HEK293 (cell line): ENCODE results near the gene DNAJA3.

Source experiments
- CTCF ChIA-PET: fragments of 350-600 bp; formaldehyde crosslinking; extraction: SDS; loops from one replicate; lab custom pipeline; 2021; ENCODE audit warnings: antibody characterized with exemption; lab: Yijun Ruan, JAX
- POLR2A ChIA-PET: fragments of 300-600 bp; formaldehyde crosslinking; extraction: SDS; loops from one replicate; lab custom pipeline; 2020; ENCODE audit warnings: antibody characterized with exemption, inconsistent platforms; lab: Yijun Ruan, JAX
- H3K27ac ChIP-seq: fragments of 200-500 bp; sonication (Bioruptor generic); 2 replicates; pipeline ENCODE4 v1.5.1; 2014; ENCODE audit warnings: low read depth, low read length, control low read depth, inconsistent platforms; ENCODE audit errors: extremely low read depth
- H3K36me3 ChIP-seq, 2 experiments: fragments of 200-500 bp in 1 of 2; sonication (Bioruptor generic) in 1 of 2; 1 replicate in 1 of 2; 2 replicates in 1 of 2; pipeline ENCODE4 v1.5.1; 2014 to 2017; ENCODE audit warnings: inconsistent platforms in 2 of 2, low read length in 2 of 2; ENCODE audit not compliant: control insufficient read depth in 2 of 2, insufficient read depth in 1 of 2
- H3K4me1 ChIP-seq: fragments of 200-500 bp; sonication (Bioruptor generic); 2 replicates; pipeline ENCODE4 v1.5.1; 2014; ENCODE audit warnings: mild to moderate bottlenecking, low read length, inconsistent platforms; ENCODE audit not compliant: control insufficient read depth, insufficient read depth
- H3K4me3 ChIP-seq: 2 replicates; pipeline ENCODE4 v1.5.1; 2011; ENCODE audit warnings: low read depth, mild to moderate bottlenecking, control low read depth, low read length, moderate library complexity
- H3K9me3 ChIP-seq: fragments of 200-500 bp; sonication (Bioruptor generic); 2 replicates; pipeline ENCODE4 v1.5.1; 2014; ENCODE audit warnings: low read depth, low read length, inconsistent platforms; ENCODE audit not compliant: control insufficient read depth, insufficient read depth
- BCL11B ChIP-seq: fragments of 450-650 bp; formaldehyde crosslinking; IDR thresholded peaks from 2 replicates; pipeline ENCODE4 v1.5.1; 2016; ENCODE audit warnings: low read depth, missing biosample characterization, missing genetic modification characterization
- GLIS2 ChIP-seq: fragments of 450-650 bp; formaldehyde crosslinking; IDR thresholded peaks from 2 replicates; pipeline ENCODE4 v1.5.1; 2016; ENCODE audit warnings: missing biosample characterization, missing genetic modification characterization
- HOXA7 ChIP-seq: sonication (generic); formaldehyde crosslinking; IDR thresholded peaks from 2 replicates; pipeline ENCODE4 v1.8.1; 2022; ENCODE audit warnings: missing genetic modification reagents, borderline replicate concordance
- KLF1 ChIP-seq: fragments of 450-650 bp; formaldehyde crosslinking; IDR thresholded peaks from 2 replicates; pipeline ENCODE4 v1.5.1; 2016; ENCODE audit warnings: missing biosample characterization, missing genetic modification characterization
- KLF9 ChIP-seq: fragments of 450-650 bp; formaldehyde crosslinking; IDR thresholded peaks from 2 replicates; pipeline ENCODE4 v1.5.1; 2016; ENCODE audit warnings: missing biosample characterization, missing genetic modification characterization, low read depth
- SP7 ChIP-seq: fragments of 450-650 bp; formaldehyde crosslinking; IDR thresholded peaks from 2 replicates; pipeline ENCODE4 v1.5.1; 2016; ENCODE audit warnings: missing biosample characterization, missing genetic modification characterization
- YY1 ChIP-seq: fragments of 450-650 bp; formaldehyde crosslinking; IDR thresholded peaks from 2 replicates; pipeline ENCODE4 v1.5.1; 2018; ENCODE audit warnings: missing biosample characterization, missing genetic modification characterization
- ZFP41 ChIP-seq: fragments of 450-650 bp; formaldehyde crosslinking; IDR thresholded peaks from 2 replicates; pipeline ENCODE4 v1.5.1; 2016; ENCODE audit warnings: missing biosample characterization, missing genetic modification characterization, borderline replicate concordance
- ZNF350 ChIP-seq: fragments of 450-650 bp; formaldehyde crosslinking; IDR thresholded peaks from 2 replicates; pipeline ENCODE4 v1.5.0; 2017; ENCODE audit warnings: missing biosample characterization, mild to moderate bottlenecking, missing genetic modification characterization
- ZNF391 ChIP-seq: fragments of 450-650 bp; formaldehyde crosslinking; IDR thresholded peaks from 2 replicates; pipeline ENCODE4 v1.5.1; 2016; ENCODE audit warnings: low read depth, missing biosample characterization, missing genetic modification characterization, borderline replicate concordance
- ZNF514 ChIP-seq: fragments of 450-650 bp; formaldehyde crosslinking; IDR thresholded peaks from 2 replicates; pipeline ENCODE4 v1.5.1; 2016; ENCODE audit warnings: missing biosample characterization, missing genetic modification characterization
- ZSCAN23 ChIP-seq: fragments of 450-650 bp; formaldehyde crosslinking; IDR thresholded peaks from 2 replicates; pipeline ENCODE4 v1.5.1; 2016; ENCODE audit warnings: missing biosample characterization, missing genetic modification characterization
- TF ChIP-seq, protein P1 (sequence below): fragments of 450-650 bp; formaldehyde crosslinking; IDR thresholded peaks from 2 replicates; pipeline ENCODE4 v1.5.1; 2016; ENCODE audit warnings: missing biosample characterization, missing genetic modification characterization
- TF ChIP-seq, protein P2 (sequence below): fragments of 450-650 bp; formaldehyde crosslinking; IDR thresholded peaks from 2 replicates; pipeline ENCODE4 v1.5.1; 2016; ENCODE audit warnings: missing biosample characterization, missing genetic modification characterization
- TF ChIP-seq, protein P3 (sequence below): fragments of 450-650 bp; formaldehyde crosslinking; conservative IDR thresholded peaks from 2 replicates; pipeline ENCODE4 v1.5.1; 2016; ENCODE audit warnings: low read depth, missing biosample characterization, missing genetic modification characterization
- TF ChIP-seq, protein P4 (sequence below): fragments of 450-650 bp; IDR thresholded peaks from 2 replicates; pipeline ENCODE4 v1.5.1; 2018; ENCODE audit warnings: missing biosample characterization, missing genetic modification characterization

DNAJA3 gene

DNA sequence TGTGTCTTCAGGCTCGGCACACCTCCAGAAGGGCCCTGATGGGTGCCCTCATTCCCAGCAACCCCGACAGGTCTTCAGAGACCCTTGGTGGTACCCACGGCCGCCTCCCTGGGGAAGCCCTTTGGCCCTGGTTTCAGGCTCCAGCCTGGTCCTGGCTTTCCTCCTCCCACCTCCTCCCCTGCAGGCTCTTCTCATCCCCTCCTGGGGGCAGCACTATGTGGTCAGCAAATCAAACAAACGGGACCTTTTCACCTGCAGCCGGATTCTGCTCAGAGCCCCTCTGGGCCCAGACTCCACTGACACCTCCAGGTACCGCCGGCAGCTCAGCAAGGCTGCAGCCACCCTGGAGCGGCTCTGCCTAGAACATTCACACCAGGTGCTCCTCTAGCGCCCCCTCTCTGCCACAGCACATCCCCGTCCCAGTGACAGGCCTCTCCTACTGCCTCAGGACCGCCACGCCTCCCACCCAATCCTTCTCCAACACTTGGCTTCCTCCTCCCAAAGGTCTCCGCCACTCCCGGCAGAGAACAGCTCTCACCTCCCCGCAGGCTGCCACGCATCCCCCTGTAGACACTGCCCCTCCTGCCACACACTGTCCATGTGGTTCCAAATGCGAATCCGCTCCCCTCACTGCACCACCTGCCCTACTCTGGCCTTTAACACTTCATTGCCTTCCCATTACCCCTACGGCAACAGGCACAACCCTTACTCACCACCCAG lies 21.3 kb upstream of the DNAJA3 start (continued):
- TF ChIP-seq, protein P1, sequence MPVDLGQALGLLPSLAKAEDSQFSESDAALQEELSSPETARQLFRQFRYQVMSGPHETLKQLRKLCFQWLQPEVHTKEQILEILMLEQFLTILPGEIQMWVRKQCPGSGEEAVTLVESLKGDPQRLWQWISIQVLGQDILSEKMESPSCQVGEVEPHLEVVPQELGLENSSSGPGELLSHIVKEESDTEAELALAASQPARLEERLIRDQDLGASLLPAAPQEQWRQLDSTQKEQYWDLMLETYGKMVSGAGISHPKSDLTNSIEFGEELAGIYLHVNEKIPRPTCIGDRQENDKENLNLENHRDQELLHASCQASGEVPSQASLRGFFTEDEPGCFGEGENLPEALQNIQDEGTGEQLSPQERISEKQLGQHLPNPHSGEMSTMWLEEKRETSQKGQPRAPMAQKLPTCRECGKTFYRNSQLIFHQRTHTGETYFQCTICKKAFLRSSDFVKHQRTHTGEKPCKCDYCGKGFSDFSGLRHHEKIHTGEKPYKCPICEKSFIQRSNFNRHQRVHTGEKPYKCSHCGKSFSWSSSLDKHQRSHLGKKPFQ (tag by site-specific recombination): peak; percentile 72; the same call in 1 of the 2 replicates
- no peak for TF ChIP-seq ZSCAN23

DNA sequence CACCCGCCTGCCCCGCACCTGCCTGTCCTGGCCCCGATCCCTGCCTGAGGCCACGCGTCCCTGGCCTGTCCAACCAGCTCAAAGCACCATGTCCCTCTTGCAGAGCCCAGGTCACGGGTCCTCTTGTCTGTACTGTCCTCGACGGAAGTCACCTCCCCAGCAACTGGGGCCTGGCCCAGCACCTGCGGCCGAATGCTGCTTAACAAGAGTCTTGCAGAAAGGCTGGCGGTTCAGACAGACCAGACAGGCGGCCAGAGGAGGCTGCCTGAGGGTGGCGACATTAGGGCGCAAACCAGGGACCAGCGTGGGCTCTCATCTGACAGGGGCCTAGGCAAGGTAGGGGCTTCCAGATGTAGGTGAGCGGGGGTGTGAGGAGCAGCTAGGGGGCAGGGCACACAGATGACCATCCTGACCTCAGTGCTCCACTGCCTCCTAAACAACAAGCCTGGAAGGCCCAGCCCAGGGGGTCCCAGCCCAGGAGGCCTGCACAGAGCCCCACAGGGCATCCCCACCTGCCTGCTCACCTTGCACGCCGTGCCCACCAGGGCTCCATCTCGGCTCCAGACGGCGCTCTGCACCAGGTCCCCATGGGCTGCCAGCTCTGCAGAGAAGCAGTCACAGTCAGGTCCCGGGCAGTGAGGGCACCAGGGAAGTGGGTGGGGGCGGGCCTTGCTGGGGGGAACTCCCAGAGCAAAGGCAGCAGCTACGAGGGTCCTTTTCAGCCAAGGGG lies 20.5 kb upstream of the DNAJA3 start:
- POLR2A ChIA-PET: interaction anchor here (0.9 kb wide), 1 partner anchor 11 kb away, joined by 3 read pairs; no protein-coding TSS in a partner anchor
- peaks cover 5 to 75% of the 10 kb centered on the region in 2 experiments; a peak in 2 of 3 replicates for H3K36me3 ChIP-seq
- CTCF ChIA-PET: interaction anchor here (0.6 to 7.4 kb wide), 27 partner anchors 10 to 1271 kb away, joined by 3 to 135 read pairs (median 5); partner anchors contain the start of genes CORO7, PAM16 and TFAP4
- H3K4me3 ChIP-seq: no peak overlapping the region
- H3K9me3 ChIP-seq: no peaks in the 10 kb centered on the region
- TF ChIP-seq, protein P2, sequence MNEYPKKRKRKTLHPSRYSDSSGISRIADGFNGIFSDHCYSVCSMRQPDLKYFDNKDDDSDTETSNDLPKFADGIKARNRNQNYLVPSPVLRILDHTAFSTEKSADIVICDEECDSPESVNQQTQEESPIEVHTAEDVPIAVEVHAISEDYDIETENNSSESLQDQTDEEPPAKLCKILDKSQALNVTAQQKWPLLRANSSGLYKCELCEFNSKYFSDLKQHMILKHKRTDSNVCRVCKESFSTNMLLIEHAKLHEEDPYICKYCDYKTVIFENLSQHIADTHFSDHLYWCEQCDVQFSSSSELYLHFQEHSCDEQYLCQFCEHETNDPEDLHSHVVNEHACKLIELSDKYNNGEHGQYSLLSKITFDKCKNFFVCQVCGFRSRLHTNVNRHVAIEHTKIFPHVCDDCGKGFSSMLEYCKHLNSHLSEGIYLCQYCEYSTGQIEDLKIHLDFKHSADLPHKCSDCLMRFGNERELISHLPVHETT: no peak
- TF ChIP-seq, protein P3, sequence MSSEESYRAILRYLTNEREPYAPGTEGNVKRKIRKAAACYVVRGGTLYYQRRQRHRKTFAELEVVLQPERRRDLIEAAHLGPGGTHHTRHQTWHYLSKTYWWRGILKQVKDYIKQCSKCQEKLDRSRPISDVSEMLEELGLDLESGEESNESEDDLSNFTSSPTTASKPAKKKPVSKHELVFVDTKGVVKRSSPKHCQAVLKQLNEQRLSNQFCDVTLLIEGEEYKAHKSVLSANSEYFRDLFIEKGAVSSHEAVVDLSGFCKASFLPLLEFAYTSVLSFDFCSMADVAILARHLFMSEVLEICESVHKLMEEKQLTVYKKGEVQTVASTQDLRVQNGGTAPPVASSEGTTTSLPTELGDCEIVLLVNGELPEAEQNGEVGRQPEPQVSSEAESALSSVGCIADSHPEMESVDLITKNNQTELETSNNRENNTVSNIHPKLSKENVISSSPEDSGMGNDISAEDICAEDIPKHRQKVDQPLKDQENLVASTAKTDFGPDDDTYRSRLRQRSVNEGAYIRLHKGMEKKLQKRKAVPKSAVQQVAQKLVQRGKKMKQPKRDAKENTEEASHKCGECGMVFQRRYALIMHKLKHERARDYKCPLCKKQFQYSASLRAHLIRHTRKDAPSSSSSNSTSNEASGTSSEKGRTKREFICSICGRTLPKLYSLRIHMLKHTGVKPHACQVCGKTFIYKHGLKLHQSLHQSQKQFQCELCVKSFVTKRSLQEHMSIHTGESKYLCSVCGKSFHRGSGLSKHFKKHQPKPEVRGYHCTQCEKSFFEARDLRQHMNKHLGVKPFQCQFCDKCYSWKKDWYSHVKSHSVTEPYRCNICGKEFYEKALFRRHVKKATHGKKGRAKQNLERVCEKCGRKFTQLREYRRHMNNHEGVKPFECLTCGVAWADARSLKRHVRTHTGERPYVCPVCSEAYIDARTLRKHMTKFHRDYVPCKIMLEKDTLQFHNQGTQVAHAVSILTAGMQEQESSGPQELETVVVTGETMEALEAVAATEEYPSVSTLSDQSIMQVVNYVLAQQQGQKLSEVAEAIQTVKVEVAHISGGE (tag by site-specific recombination): no peak
- no peak for TF ChIP-seq ZNF514
- TF ChIP-seq GLIS2 (tag by site-specific recombination): peak; percentile 51
- TF ChIP-seq, all 188 proteins: peak for 1
- no peak overlapping the region for H3K27ac ChIP-seq
- H3K4me1 ChIP-seq: no peaks in the 10 kb centered on the region

DNA sequence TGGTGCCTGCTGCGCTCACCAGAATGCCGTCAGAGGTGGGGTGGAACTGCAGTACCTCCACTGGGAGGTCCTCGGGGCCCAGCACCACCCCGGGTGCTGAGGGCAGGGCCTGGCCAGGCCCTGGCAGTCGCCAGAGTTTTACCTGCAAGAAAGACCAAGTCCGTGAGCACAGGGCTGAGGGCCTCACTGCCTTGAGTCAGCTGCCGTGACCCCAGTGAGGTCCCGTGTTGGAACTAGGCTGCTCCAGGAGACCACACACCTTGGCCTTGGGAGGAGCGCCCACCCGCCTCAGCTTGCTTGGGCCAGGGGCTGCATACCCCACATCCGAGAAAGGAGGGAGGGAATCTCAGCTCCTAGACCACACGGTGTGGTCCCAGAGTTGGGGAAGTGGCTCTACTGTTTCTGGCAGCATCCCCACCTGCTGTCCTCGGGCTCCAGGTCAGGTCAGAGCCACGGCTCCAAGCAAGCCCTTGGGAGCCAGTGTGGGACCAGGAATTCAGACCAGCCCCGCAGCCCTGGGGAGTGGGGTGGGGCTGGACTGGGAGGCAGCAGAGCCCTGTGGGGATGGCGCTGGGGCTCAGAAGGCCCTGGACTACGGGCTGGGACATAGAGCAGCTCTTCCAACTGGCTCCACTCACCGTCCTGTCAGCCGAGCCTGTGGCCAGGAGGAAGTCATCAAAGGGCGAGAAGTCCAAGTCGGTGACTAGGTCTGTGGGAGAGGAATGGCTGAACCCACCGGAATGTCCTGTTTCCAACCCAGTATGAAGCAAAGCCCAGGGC lies 17.9 kb upstream of the DNAJA3 start:
- H3K27ac ChIP-seq: no peak overlapping the region
- ChIA-PET POLR2A (no interaction called here), CTCF (no interaction called here)
- no peaks in the 10 kb centered on the region; the same call in 1 of the 2 replicates for H3K4me1 ChIP-seq
- H3K9me3 ChIP-seq: no peaks in the 10 kb centered on the region
- H3K36me3 ChIP-seq: peaks cover 5 to 80% of the 10 kb centered on the region in 2 experiments; a peak in 2 of 3 replicates
- TF ChIP-seq, protein P4, sequence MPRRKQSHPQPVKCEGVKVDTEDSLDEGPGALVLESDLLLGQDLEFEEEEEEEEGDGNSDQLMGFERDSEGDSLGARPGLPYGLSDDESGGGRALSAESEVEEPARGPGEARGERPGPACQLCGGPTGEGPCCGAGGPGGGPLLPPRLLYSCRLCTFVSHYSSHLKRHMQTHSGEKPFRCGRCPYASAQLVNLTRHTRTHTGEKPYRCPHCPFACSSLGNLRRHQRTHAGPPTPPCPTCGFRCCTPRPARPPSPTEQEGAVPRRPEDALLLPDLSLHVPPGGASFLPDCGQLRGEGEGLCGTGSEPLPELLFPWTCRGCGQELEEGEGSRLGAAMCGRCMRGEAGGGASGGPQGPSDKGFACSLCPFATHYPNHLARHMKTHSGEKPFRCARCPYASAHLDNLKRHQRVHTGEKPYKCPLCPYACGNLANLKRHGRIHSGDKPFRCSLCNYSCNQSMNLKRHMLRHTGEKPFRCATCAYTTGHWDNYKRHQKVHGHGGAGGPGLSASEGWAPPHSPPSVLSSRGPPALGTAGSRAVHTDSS: no peak
- TF ChIP-seq YY1 (tag by site-specific recombination): no peak
- TF ChIP-seq KLF9 (tag by site-specific recombination): no peak
- TF ChIP-seq ZNF391 (tag by site-specific recombination): no peak
- TF ChIP-seq SP7 (tag by site-specific recombination): no peak
- TF ChIP-seq BCL11B: no peak
- no peak for TF ChIP-seq ZFP41 (tag by site-specific recombination)
- TF ChIP-seq KLF1: no peak
- TF ChIP-seq HOXA7 (CRISPR knock-in tag): no peak
- TF ChIP-seq ZNF350 (tag by site-specific recombination): no peak
- no peak overlapping the region for H3K4me3 ChIP-seq
